ENCODE data around the gene D2HGDH. TPM values are rescaled to one million over a fixed set of nuclear protein-coding genes. Genes with fewer than 3 reads are reported as not detected.

Gene D2HGDH
- total RNA-seq, 4 donors from 2014 or later: 37.7 to 160 (median 62.2) TPM

- Histone ChIP-seq H3K4me1 (no peaks in the 10 kb centered on the region), H3K4me3 (no peak overlapping the region), H3K9me3 (no peaks in the 10 kb centered on the region), H3K27ac (no peak overlapping the region), H3K36me3 (peaks cover 96% of the 10 kb centered on the region), H3K27me3 (no peaks in the 10 kb centered on the region)
- no peak for TF ChIP-seq CTCF (IDR thresholded peaks at IDR 0.05)
- TF ChIP-seq EP300 (IDR thresholded peaks at IDR 0.05): no peak
- no peak for TF ChIP-seq POLR2A (IDR thresholded peaks at IDR 0.05)
- TF ChIP-seq POLR2AphosphoS5 (IDR thresholded peaks at IDR 0.05): no peak
- no peak for DNase-seq (ENCODE audit: low spot score in 2 of 2)
- 100% methylated on average over 3 of the region's 15 CpGs for WGBS
Measured at GRCh38 chr2:241720560-241720959, 13.9 kb upstream of the D2HGDH start.

GRCh38 chr2:241721852-241722251 lies 12.6 kb upstream of the D2HGDH start:
- Histone ChIP-seq H3K4me3 (no peak overlapping the region), H3K4me1 (no peaks in the 10 kb centered on the region), H3K9me3 (no peaks in the 10 kb centered on the region), H3K27me3 (no peaks in the 10 kb centered on the region), H3K36me3 (peaks cover 90% of the 10 kb centered on the region), H3K27ac (no peak overlapping the region)
- TF ChIP-seq EP300 (IDR thresholded peaks at IDR 0.05) (no peak), POLR2AphosphoS5 (IDR thresholded peaks at IDR 0.05) (no peak), CTCF (IDR thresholded peaks at IDR 0.05) (no peak), POLR2A (IDR thresholded peaks at IDR 0.05) (no peak)
- 92% methylated on average over 12 of the region's 12 CpGs for WGBS
- no peak for DNase-seq (ENCODE audit: low spot score in 2 of 2)

GRCh38 chr2:241722896-241723454 lies 11.5 kb upstream of the D2HGDH start:
- H3K27me3 ChIP-seq: no peaks in the 10 kb centered on the region
- TF ChIP-seq CTCF (IDR thresholded peaks at IDR 0.05): no peak
- TF ChIP-seq POLR2A (IDR thresholded peaks at IDR 0.05): no peak
- TF ChIP-seq POLR2AphosphoS5 (IDR thresholded peaks at IDR 0.05): no peak
- TF ChIP-seq EP300 (IDR thresholded peaks at IDR 0.05): no peak
- H3K27ac ChIP-seq: no peak overlapping the region
- H3K4me1 ChIP-seq: no peaks in the 10 kb centered on the region
- WGBS: 97% methylated on average over 21 of the region's 21 CpGs
- no peaks in the 10 kb centered on the region for H3K9me3 ChIP-seq
- H3K4me3 ChIP-seq: no peak overlapping the region
- peaks cover 80% of the 10 kb centered on the region for H3K36me3 ChIP-seq
- DNase-seq (ENCODE audit: low spot score in 2 of 2): no peak

GRCh38 chr2:241724259-241724974 lies 10.0 kb upstream of the D2HGDH start:
- no peaks in the 10 kb centered on the region for H3K27me3 ChIP-seq
- TF ChIP-seq POLR2A (IDR thresholded peaks at IDR 0.05) (no peak), EP300 (IDR thresholded peaks at IDR 0.05) (no peak), POLR2AphosphoS5 (IDR thresholded peaks at IDR 0.05) (no peak), CTCF (IDR thresholded peaks at IDR 0.05) (no peak)
- no peak overlapping the region for H3K27ac ChIP-seq
- no peak for DNase-seq (ENCODE audit: low spot score in 2 of 2)
- H3K4me1 ChIP-seq: no peaks in the 10 kb centered on the region
- WGBS: 94% methylated on average over 30 of the region's 41 CpGs
- H3K4me3 ChIP-seq: no peak overlapping the region
- H3K36me3 ChIP-seq: peaks cover 66% of the 10 kb centered on the region
- no peaks in the 10 kb centered on the region for H3K9me3 ChIP-seq

GRCh38 chr2:241724975-241725870 lies 9.2 kb upstream of the D2HGDH start:
- no peak for DNase-seq (ENCODE audit: low spot score in 2 of 2)

More at GRCh38 chr2:241724975-241725870, 9.2 kb upstream of the D2HGDH start:
- 96% methylated on average over 52 of the region's 76 CpGs for WGBS
- H3K9me3 ChIP-seq: no peaks in the 10 kb centered on the region
- no peaks in the 10 kb centered on the region for H3K27me3 ChIP-seq
- no peak overlapping the region for H3K27ac ChIP-seq
- no peaks in the 10 kb centered on the region for H3K4me1 ChIP-seq
- no peak for TF ChIP-seq POLR2AphosphoS5 (IDR thresholded peaks at IDR 0.05)
- no peak for TF ChIP-seq EP300 (IDR thresholded peaks at IDR 0.05)
- TF ChIP-seq POLR2A (IDR thresholded peaks at IDR 0.05): no peak
- TF ChIP-seq CTCF (IDR thresholded peaks at IDR 0.05): no peak
- H3K36me3 ChIP-seq: peaks cover 58% of the 10 kb centered on the region
- H3K4me3 ChIP-seq: no peak overlapping the region

Measured in suprapubic skin (tissue), 4 donors.